HG03571 (cell line): ENCODE measurements around the gene ABLIM2.

Experiments
- ATAC-seq: cut with Tn5 transposase; IDR thresholded peaks from one replicate; pipeline ENCODE4 v1.9.1; 2021; ENCODE audit not compliant: unreplicated experiment

Gene ABLIM2

DNA sequence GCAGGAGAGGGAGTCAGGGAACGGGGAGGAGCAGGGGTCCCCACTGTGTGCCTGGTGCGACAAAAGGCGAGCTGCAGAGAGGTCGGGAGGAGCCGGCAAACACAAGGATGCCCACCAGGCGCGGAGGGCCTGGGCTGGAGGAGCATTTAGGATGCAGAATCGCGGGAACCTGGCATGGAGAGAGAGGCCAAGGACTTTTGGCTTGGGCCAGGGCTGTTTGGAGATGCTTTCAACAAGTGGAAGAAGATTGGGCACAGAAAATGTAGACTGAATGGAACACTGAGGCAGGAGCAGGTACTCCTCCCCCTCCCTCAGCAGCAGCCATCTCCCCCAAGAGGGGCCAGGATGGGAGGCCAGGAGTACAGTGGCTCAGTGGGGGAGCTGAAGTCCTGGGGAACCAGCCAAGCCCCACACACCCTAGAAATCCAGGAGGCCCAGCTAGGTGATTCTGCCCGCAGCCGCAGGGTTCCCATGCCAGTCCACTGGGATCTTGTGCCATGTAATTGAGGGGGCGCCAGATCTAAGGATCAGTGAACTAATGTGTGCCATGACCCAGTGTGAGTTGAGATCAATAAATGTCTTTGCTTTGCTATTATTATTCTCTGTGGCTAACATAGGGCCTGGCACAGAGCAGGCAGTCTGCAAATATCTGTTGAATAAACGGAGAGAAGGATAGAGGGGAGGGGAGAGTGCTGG lies 1.1 kb upstream of the ABLIM2 start:
- no peak for ATAC-seq

DNA sequence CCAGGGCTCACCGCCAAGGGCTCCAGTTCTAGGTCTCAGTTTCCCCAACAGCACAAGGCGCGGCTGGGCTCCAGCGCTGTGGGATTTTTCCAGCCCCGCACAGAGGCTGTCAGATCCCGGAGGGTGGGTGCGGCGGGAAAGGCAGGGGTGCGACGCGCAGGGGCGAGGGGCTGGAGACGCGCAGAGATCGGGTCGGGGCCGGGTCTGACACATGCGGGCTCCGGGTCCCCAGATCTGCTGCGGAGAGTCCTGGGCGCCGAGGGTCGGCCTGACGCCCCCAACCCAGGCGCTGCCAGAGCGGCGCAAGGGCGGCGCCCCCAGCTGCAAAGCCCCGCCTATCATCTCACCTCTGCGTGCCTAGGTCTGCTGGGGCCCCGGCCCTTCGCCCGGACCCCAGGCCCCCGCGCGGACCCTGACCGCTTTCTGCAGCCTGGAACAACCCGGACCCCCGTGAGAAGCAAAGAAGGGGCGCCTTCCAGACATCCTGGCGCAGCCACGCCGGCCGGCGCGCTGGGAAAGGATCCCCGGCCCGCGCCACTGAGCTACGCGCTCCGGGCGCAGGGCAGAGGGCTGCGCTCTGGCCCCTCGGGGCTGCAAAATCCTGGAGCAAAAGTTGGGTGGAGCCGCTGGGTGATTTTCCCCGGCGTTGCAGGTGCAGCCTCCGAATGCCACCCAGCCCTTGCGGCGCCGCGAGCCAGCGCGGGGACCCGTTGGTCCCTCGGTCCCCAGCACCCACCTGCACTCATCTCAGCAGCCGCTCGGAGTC lies 486 bp downstream of the ABLIM2 start:
- peak; percentile 2 for ATAC-seq

DNA sequence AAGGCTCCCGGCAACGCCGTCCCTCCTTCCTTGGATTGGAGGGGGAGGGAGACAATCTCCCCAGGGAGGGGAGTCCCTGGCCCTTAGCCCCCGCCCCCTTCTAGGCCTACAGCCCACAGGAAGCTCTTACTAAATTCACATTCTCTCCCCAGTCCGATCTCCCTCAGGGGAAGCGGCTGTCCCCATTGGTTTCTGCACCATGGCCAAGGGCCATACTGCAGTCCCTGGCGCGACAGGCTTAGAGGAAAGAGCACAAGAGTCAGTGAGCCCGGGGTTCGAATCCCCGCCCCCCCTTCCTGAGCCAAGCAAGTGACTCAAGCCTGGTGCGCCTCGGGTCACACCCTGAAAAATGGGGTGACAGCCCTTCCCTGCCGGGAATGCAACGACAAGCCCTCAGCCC lies 1.1 kb downstream of the ABLIM2 start:
- no peak for ATAC-seq

DNA sequence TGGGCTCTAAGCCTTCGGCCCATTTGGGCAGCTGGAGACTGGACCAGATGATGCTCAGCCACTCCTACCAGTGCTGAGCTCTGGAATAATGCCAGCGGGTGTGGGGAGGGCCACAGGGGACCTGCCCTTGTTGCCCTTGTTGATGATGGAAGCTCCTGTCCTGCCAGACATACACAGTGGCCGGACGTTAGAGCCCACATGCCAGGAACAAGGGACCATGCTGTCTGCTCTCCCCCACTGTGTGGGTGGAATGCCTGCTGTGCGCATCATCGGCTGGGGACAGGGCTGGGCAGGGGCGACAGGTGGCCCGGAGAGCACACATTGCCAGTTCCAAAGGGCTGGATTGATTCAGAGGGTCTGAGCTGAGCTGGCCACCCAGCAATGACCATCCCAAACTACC lies 2.0 kb downstream of the ABLIM2 start:
- no peak for ATAC-seq

DNA sequence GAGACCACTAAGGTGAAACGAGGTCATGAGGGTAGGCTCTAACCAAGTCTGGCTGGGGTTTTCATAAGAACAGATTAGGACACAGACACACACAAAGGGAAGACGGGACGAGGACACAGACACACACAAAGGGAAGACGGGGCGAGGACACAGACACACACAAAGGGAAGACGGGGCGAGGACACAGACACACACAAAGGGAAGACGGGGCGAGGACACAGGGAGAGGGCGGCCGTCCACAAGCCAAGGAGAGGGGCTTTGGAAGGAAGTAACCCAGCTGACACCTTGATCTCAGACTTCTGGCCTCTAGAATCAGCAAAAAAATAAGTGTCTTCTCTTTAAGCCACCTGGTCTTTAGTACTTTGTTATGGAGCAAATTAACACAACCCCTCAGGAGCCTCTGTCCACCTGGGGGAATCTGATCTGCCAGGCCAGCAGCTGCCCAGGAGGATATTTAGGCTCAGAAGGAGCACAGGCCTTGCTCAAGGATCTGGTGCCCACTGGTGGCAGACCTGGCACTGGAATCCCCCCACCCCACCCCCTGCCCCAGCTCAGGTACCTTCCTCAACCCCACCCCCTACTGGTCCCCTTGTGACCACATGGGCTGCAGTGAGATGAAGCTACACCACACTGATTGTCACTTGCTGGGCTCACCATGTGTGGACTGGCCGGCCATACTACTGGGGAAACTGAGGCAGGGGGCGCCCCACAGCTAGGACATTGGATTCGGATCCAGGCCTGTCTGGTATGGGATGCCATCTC lies 2.8 kb downstream of the ABLIM2 start:
- ATAC-seq, result no peak

DNA sequence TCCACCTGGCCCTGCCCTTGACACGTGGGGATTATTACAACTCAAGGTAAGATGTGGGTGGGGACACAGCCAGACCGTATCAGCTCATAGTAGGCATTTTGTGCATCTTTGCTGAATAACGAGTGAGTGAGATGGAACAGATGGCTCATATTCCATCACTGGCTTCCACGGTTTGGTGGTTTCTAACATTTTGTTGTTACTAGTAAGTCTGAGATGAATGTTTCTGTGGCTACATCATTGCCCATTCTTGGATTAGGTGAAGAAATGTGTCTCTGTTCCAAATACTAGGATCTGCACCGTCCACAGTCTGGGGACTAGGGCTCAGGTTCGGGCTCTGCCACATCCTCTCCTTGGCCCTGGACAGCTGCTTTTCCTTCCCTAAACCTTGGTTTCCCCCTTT lies 3.6 kb downstream of the ABLIM2 start:
- ATAC-seq, result no peak

DNA sequence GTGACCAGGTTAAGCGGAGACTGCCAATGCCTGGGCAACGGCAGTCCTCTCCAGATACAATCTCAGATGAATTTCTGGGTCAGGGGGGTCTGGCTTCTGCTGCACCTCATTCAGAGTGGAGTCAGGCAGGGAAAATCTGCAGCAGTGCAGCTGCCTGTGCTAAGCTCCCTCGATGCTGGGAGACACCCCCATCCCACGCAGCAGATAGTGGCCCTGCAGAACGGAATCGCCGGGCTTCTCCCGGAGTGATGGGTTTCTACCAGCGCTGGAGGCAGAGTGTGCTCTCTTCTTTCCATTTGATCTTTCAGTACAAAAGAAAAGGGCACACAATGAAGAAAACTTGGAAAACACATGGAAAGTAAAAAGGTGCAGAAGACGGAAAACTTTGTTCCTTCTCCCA lies 5.2 kb downstream of the ABLIM2 start:
- no peak for ATAC-seq

DNA sequence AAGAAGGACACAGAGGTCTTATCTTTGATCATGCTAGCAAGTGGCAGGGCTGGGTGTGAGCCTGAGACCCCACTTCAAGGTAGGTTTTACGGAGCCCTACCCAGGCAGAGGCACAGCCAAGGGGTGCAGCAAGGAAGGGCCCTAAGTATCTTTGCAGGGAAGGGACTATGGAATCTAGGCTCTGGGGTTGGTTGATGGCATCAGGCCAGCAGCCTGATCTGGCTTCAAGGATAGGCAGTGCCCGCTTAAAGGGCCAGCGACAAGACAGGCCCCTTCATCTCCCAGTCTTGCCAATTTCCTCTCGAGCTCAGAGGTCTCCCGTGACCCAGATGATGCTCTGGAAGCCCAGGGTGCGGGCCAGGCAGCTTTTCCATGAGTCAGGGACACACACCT lies 5.8 kb downstream of the ABLIM2 start:
- no peak for ATAC-seq

DNA sequence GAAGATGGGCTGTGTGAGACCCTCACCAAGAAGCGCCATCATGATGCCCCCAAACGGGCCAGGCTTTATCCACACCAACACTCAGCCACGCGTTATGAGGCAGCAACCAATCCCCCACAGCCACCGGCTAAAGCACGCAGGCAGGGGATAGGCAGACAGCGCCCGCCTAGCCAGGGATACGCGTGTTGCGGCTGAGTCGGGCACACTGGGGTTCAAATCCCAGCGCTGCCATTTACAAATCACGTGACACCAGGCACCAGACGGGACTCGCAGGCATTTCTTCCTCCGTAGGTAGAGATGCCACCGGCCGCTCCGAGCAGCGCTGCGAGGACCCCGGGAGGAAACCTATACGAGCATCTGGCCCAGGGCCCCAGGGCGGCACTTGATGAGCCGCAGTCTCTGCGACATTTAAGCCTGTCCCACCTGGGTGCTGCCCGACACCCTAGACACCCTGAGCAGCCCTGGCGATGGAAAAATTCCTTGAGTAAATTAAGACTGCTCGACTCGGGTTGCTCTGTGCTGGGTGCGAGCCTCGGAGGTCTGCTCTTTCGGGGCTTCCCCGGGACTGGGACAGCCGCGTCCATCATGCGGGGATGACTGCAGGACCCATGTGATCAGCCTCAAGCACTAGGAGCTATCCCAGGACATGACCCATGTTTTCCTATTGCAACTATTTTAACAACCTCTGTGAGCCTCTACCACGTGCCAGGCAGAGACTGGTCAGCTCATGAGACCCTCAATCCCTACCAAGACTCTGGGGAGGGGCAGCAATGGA lies 6.3 kb downstream of the ABLIM2 start:
- ATAC-seq, result no peak

DNA sequence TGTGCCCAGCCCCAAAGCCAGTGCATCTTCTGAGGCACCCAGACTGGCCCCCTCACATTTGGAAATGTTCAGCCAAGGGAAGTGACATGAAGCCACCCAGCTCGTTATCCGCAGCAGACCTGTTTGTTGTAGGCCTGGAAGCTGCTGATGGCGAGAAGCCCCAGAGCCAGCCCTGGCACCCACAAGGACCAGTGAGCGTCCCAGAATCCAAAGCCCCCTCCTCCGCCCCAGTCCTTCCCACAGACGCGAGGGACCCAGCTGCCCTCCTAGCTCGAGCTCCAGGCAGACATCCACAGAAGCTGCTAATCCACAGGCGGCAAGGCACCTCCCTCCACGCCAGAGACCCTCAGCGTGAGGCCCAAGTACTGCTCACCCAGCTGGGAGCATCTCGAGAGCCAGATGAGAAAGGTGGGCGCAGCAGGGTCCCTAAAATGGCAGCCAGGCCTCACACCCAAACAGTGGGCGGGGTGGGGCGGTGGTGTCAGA lies 7.4 kb downstream of the ABLIM2 start:
- ATAC-seq, result no peak

DNA sequence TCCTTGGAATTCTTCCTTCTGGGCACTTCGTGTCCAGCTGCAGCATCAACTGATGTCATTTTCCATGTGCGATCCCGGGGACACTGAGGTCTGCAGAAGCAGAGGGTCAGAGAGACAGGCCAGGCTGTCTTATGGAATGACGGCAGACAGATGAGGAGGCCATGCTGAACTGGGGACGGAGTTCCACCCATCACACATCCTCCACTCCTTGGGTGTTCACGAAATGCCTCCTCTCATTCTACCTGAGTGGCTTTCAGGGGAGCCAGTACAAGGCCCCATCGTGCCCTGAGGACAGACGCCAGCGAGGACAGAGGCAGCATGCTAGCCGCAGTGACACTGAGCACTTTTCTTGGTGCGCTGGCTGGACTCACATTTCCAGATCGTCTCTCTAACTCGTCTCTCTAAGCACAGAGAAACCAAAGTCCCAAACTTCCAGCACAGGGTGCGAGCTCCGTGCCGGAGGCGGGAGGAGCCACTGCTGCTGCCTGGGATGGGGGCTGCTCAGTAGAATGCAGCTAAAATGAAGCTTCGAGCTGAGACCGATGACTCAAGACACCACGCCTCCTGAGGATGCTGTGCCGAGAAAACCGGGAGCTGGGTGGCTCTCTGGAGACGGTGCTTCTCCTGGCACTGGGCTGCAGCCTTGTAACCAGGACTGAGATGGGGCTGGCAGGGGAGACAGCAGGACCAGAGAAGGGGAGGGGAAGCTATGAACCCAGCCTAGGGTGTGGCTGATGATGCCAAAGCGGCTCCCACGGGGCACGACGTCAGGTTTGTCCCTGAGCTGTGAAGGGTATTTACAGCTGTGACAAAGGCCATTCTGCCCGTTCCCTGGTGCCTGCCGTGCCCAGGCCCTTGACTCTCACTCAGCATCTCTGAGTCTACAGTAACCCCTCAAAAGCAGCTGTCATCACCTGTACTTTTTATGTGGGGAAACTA lies 8.2 kb downstream of the ABLIM2 start:
- no peak for ATAC-seq

DNA sequence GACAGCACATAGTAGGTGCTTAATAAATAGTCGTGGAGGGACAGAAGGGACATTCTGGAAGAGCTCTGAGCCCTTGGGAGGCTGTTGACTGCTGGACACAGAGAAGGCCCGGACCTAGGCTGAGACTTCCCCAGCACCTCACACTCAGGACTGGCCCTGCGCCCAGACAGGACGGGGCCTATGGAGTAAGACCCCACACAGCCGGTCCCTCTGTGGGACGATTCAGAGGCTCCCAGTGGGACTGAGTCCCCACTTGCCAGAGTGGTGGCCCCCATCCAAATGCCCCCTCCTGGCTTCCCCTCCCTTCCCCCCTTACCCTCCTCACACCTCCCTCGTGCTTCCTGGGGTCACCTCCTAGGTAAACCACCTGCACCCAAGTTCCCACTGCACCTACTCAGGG lies 8.9 kb downstream of the ABLIM2 start:
- ATAC-seq, result no peak

DNA sequence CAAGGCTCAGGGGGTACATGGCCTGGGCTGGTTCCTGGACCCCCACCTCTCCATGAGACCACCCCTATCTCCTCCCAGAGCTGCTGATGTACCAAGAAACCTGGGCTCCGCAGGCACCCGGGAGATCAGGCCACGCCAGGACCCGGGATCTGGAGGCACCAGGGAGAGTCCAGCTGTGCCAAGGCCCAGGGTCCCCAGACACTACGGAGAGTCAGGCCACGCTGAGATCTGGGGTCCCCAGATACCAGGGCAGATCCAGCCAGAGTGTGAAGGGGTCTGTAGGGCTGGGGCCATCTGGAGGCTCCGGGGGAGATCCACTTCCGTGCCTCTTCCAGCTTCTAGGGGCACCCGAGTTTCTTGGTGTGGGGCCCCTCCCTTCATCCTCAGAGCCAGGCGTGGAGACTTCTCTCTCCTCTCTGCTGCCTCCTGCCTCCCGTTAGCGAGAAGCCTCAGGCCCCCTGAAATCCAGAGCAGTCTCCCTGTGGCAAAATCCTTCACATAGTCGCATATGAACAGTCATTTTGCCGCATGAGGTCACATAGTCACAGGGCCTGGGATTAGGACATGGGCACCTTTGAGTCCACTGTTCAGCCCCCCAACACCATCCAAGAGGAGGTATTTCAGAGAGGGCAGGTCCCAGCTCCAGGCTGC lies 9.7 kb downstream of the ABLIM2 start:
- ATAC-seq, result no peak

DNA sequence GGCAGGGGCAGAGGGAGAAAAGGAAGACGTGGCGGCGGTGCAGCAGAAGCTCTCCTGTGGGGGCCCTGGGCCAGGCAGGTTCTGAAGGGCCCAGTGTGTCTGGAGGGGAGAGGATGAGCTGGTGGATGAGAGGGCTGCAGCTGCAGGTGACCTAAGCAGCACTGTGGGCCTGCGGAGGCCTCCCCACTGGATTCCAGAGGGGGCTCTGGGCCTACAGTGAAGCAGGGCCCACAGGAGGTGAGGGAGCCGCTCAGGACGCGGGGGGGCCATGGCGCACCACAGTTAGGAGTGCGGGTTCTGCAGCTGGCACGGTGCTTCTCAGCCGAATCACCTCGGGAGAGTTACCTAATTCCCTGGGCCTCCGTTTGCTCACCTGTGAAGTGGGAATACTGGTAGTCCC lies 10.5 kb downstream of the ABLIM2 start:
- ATAC-seq, result no peak

DNA sequence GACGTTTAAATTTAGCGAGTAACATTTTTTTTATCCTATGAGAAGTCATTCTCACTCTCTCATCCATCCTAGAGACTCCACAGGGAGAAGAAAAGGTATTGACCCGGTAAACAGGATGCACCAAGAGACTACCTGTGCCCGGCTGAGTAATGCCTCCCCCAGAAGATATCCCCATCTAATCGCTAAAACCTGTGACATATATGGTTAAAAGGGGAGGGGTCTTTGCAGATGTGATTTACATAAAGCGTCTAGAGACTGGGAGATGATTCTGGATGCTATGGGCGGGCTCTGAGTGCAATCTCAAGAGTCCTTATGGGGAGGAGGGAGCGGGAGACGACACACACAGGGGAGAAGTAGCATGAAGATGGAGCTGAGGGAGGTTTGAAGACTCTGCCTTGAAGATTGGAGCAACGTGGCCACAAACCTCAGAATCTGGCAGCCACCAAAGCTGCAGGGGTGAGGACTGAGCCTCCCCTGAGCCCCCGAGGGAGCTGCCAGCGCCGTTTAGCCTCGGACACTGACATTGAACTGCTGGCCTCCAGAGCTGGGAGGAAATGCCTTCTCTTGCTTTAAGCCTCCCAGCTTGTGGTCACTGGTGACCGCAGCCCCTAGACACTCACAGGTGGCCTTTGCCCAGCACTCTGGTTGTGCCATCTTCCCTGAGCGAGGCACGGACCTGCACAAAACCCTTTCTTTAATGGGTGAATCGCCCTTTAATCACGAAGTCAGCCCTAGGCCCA lies 11.2 kb downstream of the ABLIM2 start:
- no peak for ATAC-seq

DNA sequence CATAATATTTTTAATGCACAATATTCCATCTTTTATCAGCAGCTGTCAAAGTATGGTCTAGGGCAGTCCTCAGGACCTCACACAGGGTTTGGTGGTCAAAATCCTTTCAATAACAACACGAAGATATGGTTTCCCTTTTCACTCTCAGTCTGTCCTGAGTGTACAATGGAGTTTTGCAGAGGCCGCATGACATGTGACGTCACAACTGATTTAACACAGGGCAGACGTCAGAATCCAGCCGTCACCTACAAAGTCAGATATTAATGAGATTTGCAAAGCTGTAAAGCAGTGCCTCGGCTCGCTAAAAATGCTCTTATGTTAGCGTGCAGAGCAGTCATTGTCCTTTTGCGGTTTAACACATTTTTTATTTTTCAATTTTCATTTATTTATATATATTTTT lies 12.5 kb downstream of the ABLIM2 start:
- ATAC-seq, result no peak

DNA sequence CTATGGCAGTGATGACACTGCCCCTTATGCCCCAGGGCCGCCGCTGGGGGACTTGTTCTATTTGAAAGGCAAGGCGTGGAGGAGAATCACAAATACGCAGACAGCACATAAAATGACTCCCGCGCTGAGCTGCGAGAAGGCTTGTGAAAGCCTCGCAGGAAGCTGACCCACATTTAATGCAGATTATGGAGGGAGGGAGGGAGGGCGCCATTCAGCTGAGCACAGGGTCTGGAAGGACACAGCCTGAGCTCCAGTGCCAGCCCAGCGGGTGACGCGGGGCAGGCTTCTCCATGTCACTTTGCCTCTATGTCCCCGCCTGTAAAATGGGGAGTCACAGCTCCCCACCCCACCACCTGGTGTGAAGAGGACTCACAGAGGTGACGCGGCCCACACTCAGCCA lies 14.3 kb downstream of the ABLIM2 start:
- ATAC-seq, result no peak

DNA sequence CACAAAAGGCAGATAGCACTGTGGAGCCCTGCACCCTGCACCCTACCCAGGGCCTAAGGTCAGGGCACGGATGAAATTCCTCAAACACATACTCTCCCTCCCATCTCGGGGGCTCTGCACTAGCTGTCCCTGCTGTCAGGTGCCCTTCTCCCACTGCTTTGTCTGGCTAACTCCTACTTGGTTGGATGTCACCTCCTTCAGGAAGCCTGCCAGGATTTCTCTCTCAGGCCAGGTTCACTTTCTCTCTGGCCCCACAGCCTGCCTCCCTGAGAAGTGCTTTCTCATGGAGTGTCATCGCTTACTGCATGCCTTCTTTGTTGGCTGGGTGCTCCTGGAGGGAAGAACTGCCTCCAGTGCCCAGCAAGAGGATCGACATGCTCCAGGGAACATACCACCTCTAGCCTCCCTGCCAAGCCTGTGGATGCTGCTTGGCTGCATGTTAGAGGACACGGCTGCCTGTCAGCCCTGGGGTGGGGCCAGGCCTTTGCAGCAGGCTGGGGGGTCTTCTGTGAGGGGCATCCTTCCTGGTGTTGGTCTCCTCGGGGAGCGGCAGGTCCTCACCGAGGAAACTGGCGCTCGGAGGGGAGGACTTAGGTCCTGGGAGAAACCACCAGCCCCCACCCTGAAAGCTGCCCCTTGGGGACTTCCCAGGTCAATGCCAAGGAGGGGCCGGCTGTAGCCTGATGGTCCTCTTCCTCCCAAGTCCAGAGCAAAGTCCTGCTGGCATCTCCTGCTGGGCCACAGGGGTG lies 15.0 kb downstream of the ABLIM2 start:
- no peak for ATAC-seq
